Measurements from ENCODE around the gene KIAA1328. TPM values are rescaled to one million over a fixed set of nuclear protein-coding genes. Genes with fewer than 3 reads are reported as not detected.

Gene KIAA1328
- total RNA-seq, 6 donors from 2014 or later = 10.6 to 66.0 (median 28.8) TPM

DNA sequence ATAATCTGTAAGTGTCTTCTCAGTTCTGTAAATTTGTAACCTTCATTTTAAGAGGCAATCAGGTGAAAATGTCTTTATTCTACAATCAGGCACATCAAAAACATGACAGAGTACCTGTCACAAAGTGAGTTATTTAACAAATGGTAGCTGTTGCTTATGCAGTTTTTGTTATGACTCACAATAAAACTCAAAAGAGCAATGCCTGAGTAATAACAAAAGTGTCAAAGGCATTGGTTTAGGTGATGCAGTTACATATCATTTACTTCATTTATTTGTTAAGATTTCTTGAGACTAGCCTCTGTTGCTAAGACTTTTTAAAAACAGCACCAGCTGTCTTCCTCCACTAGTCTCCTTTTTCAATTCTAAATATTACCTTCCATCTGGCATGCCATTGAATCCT, 177.8 kb downstream of the KIAA1328 start:
- no peaks in the 10 kb centered on the region for H3K4me1 ChIP-seq
- H3K4me3 ChIP-seq = no peak overlapping the region
- TF ChIP-seq EP300 (IDR thresholded peaks at IDR 0.05) (no peak), POLR2AphosphoS5 (IDR thresholded peaks at IDR 0.05) (no peak), POLR2A (IDR thresholded peaks at IDR 0.05) (no peak)
- TF ChIP-seq, protein P1, sequence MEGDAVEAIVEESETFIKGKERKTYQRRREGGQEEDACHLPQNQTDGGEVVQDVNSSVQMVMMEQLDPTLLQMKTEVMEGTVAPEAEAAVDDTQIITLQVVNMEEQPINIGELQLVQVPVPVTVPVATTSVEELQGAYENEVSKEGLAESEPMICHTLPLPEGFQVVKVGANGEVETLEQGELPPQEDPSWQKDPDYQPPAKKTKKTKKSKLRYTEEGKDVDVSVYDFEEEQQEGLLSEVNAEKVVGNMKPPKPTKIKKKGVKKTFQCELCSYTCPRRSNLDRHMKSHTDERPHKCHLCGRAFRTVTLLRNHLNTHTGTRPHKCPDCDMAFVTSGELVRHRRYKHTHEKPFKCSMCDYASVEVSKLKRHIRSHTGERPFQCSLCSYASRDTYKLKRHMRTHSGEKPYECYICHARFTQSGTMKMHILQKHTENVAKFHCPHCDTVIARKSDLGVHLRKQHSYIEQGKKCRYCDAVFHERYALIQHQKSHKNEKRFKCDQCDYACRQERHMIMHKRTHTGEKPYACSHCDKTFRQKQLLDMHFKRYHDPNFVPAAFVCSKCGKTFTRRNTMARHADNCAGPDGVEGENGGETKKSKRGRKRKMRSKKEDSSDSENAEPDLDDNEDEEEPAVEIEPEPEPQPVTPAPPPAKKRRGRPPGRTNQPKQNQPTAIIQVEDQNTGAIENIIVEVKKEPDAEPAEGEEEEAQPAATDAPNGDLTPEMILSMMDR (IDR thresholded peaks at IDR 0.05) = no peak
- ATAC-seq (ENCODE audit: low FRiP score in 2 of 2) (no peak), DNase-seq (no peak)
- H3K9me3 ChIP-seq = no peaks in the 10 kb centered on the region
- H3K27ac ChIP-seq = no peak overlapping the region
- no peaks in the 10 kb centered on the region for H3K36me3 ChIP-seq
- H3K27me3 ChIP-seq = no peaks in the 10 kb centered on the region

DNA sequence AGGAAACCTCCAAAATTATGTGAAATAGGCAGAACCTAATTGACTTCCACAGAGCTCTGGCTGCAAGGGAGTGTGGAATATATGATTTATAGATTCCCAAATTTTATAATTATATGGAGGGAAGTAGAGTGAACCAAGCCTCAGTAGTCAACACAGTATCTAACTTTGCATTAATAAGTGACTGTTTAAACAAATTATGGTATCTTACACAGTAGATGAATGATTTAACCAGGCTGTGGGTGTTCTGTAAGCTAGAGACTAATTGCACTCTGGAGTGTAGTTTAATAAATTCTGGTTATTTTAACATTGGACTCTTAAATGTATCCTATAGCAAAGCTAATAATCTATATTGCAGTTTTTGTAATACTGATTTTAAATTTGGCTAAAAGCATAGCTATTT, 183.5 kb downstream of the KIAA1328 start:
- DNase-seq (no peak), ATAC-seq (ENCODE audit: low FRiP score in 2 of 2) (no peak)
- no peaks in the 10 kb centered on the region for H3K36me3 ChIP-seq
- no peak overlapping the region for H3K4me3 ChIP-seq
- H3K4me1 ChIP-seq = no peaks in the 10 kb centered on the region
- H3K27me3 ChIP-seq = no peaks in the 10 kb centered on the region
- H3K9me3 ChIP-seq = peaks cover 0 to 16% (median 6%) of the 10 kb centered on the region in 4 donors
- TF ChIP-seq, protein P1 (IDR thresholded peaks at IDR 0.05) = no peak
- TF ChIP-seq EP300 (IDR thresholded peaks at IDR 0.05) = no peak
- TF ChIP-seq POLR2A (IDR thresholded peaks at IDR 0.05) = no peak
- TF ChIP-seq POLR2AphosphoS5 (IDR thresholded peaks at IDR 0.05) = no peak
- H3K27ac ChIP-seq = no peak overlapping the region

DNA sequence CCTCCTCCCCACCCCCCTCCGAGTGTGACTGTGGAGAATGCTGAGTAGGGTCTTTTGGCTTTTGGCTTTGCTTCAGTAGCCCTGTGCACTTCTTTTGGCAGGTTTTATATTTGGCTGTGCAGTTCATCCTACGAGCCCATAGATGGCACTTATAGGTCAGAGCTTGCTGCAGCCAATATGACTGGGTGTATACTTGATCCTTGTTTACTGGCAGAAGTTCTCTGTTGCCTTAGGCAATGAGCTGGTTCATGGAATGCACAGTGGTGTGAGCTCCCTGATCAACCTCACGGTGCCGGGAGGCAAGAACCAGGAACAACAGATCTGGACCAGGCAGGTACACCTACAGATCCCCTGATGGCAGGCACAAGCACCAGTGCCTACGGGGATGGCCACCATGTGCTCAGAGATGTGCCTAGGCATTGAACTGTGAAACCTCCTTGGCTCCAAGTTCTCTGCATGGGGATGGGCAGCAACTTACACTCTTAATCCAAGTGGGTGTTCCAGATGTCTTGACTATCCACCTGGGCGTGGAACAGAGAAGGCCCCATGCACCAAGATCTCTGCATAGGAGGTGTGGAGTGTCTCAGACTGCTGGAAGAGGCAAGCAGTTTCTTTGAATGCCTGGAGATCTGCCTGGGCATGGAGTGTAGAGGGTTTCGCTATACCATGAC, 190.4 kb downstream of the KIAA1328 start:
- no peak overlapping the region for H3K27ac ChIP-seq
- DNase-seq = no peak
- WGBS, 2 donors = 78 to 80% methylated on average over 5 to 7 of the region's 7 CpGs

DNA sequence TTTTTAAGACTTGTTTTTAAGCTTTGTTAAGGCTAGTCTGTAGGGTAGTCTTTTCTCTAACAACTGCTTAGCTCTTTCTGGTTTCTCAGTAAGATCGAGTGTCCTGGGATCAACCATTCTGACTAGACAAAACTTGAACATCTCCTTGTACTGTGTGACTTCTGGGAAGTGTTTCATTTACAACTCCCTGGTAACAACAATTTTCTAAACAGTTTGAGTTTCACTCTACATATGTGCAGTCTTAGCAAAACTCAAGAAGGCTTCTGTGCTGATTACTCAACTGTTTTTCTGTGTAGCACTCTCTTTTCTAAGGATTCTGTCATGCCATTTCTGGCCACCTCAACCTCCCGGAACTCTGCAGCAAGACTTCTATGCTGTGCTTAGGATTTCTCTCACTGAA, 204.5 kb downstream of the KIAA1328 start:
- DNase-seq = no peak
- H3K27me3 ChIP-seq = no peaks in the 10 kb centered on the region
- H3K27ac ChIP-seq = no peak overlapping the region
- 86 to 94% methylated on average over 2 of the region's 2 CpGs for WGBS, 2 donors
- peaks cover 0 to 9% (median 1%) of the 10 kb centered on the region in 4 donors for H3K9me3 ChIP-seq
- H3K36me3 ChIP-seq = peaks cover 0 to 7% (median 0%) of the 10 kb centered on the region in 4 donors
- no peaks in the 10 kb centered on the region for H3K4me1 ChIP-seq
- no peak overlapping the region for H3K4me3 ChIP-seq
- TF ChIP-seq EP300 (IDR thresholded peaks at IDR 0.05) (no peak), POLR2AphosphoS5 (IDR thresholded peaks at IDR 0.05) (no peak), POLR2A (IDR thresholded peaks at IDR 0.05) (no peak)
- TF ChIP-seq, protein P1 (IDR thresholded peaks at IDR 0.05) = no peak
- no peak for ATAC-seq (ENCODE audit: low FRiP score in 2 of 2)

More for the DNA sequence above, 190.4 kb downstream of the KIAA1328 start:
- Histone ChIP-seq H3K9me3 (peaks cover 5 to 16% (median 11%) of the 10 kb centered on the region in 4 donors), H3K4me3 (no peak overlapping the region), H3K27me3 (no peaks in the 10 kb centered on the region), H3K4me1 (no peaks in the 10 kb centered on the region), H3K36me3 (peaks cover 0 to 5% (median 0%) of the 10 kb centered on the region in 4 donors)
- ATAC-seq (ENCODE audit: low FRiP score in 2 of 2) = peak in 1 of 2 donors; percentile 62
- no peak for TF ChIP-seq POLR2AphosphoS5 (IDR thresholded peaks at IDR 0.05)
- TF ChIP-seq, protein P1 (IDR thresholded peaks at IDR 0.05) = peak in 2 of 6 experiments; percentile 20 to 26

DNA sequence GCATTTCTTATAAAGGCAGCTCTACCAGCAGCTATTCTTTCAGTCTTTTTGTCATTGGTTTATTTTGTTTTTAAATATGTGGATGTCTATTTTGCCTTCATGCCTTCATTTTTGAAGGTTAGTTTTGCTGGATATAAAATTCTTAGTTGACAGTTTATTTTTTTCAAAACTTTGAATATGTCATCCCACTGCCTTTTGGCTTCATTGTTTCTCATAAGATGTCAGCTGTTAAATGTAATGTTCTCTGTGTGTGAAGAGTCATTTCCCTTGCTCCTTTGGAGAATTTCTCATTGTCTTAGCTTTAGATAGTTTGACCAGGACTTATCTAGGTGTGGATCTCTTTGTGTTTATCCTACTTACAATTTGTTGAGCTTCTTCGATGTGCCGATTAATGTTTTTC, 213.5 kb downstream of the KIAA1328 start:
- Histone ChIP-seq H3K27me3 (no peaks in the 10 kb centered on the region), H3K9me3 (peaks cover 12 to 27% (median 21%) of the 10 kb centered on the region in 4 donors), H3K36me3 (peaks cover 0 to 4% (median 0%) of the 10 kb centered on the region in 4 donors), H3K4me1 (no peaks in the 10 kb centered on the region), H3K27ac (no peak overlapping the region), H3K4me3 (no peak overlapping the region)
- 95 to 97% methylated on average over 2 of the region's 2 CpGs for WGBS, 2 donors
- DNase-seq (no peak), ATAC-seq (ENCODE audit: low FRiP score in 2 of 2) (no peak)
- TF ChIP-seq EP300 (IDR thresholded peaks at IDR 0.05) (no peak), POLR2AphosphoS5 (IDR thresholded peaks at IDR 0.05) (no peak), POLR2A (IDR thresholded peaks at IDR 0.05) (no peak)
- TF ChIP-seq, protein P1 (IDR thresholded peaks at IDR 0.05) = no peak

Measured in upper lobe of left lung (tissue), 6 donors.